HG02970 (cell line): ENCODE results near the gene AFG3L2.
A peak's percentile ranks its signal among the peaks of the same experiment; 100 is the strongest.

ENCODE experiments used
- ATAC-seq: cut with Tn5 transposase; IDR thresholded peaks from one replicate; pipeline ENCODE4 v1.9.1; 2021; ENCODE audit warnings: mild to moderate bottlenecking, moderate library complexity, moderate number of reproducible peaks; ENCODE audit not compliant: unreplicated experiment, low FRiP score

The AFG3L2 gene

DNA sequence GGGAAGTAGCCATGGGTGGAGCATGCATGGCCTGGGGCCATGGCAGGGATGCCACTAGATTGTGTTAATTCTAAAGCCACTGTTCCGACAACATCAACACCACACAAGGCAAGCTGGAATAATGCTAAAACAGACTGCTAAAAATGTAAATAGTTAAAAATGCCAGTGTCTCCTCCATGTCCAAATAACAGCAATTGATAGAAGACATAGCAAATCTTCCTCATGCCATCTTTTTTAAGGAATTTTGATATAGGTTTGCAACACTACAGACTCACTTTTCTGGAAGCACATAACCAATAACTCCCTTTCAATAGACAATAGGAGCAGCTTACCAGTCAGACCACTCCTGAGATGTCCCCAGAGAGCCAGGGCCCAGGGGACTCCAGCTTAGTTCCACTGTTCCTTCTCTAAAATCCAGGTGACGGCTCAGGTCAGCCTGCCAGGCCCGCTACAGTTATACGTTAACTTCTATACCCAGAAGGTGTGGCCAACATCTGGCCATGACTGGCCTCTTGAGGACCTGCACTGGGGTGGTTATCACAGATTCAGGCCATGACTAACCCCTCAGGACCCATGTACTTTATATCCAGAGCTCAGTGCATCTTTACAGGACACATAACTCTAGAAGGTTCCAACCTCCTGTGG lies 48.7 kb downstream of the AFG3L2 start:
- no peak for ATAC-seq

GRCh38 chr18:12327510-12328178 lies 49.4 kb downstream of the AFG3L2 start:
- no peak for ATAC-seq

DNA sequence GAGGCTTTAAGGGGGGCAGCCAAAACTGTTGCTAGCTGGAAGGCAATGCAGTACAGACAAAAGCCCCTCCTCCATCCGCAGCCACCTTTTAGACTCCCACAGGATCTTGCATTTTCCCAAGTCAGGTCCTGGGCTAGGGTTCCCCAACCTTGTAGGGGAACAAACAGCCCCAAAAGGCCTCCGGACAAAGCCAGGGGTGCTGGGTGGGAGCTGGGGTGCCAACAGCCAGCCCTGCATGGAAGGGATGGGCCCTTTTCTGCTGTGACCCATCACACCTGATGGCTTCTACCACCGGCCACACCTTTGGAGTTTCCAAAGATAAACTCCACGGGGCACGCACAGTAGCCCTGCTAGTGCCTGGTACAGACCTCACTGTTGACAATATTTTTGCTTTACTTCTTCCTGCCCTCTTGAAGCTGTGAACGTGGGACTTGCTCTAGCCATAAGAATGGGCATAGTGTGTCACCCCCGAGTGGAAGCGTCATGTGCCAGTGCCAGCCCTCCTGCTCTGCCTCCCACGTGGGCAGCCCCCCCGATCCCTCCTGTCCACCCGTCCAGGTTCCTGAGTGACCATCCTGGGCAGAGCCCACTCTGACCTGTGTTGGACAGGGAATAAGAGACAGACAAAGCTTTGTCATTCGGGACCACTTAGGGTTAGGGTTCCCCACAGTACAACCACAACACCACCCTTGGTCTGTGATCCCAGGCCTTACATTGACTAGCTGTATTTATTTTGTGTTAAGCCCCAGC lies 50.1 kb downstream of the AFG3L2 start:
- no peak for ATAC-seq

DNA sequence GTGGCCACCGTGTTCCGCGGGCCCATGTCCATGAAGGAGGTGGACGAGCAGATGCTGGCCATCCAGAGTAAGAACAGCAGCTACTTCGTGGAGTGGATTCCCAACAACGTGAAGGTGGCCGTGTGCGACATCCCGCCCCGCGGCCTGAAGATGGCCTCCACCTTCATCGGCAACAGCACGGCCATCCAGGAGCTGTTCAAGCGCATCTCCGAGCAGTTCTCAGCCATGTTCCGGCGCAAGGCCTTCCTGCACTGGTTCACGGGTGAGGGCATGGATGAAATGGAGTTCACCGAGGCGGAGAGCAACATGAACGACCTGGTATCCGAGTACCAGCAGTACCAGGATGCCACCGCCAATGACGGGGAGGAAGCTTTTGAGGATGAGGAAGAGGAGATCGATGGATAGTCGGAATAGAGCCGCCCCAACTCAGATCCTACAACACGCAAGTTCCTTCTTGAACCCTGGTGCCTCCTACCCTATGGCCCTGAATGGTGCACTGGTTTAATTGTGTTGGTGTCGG lies 51.2 kb downstream of the AFG3L2 start:
- ATAC-seq = no peak

GRCh38 chr18:12324991-12325725 lies 51.9 kb downstream of the AFG3L2 start:
- ATAC-seq = no peak

- no peak for ATAC-seq
These were observed 55.7 kb downstream of the AFG3L2 start for GRCh38 chr18:12321333-12321732.

DNA sequence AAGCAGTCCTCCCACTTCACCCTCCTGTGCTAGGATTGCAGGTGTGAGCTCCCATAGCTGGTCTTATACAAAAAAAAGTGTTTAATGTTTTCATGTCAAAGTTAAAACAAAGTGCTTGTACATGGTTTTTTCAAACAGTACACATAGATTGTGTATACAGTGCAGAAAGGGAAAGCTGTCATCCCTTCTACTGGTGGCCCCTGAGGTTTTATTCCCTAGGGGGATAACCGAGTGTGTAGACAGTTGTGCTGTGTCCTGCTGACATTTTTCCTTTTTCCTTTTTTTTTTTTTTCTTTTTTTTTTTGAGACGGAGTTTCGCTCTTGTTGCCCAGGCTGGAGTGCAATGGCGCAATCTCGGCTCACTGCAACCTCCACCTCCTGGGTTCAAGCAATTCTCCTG lies 58.2 kb downstream of the AFG3L2 start:
- no peak for ATAC-seq

DNA sequence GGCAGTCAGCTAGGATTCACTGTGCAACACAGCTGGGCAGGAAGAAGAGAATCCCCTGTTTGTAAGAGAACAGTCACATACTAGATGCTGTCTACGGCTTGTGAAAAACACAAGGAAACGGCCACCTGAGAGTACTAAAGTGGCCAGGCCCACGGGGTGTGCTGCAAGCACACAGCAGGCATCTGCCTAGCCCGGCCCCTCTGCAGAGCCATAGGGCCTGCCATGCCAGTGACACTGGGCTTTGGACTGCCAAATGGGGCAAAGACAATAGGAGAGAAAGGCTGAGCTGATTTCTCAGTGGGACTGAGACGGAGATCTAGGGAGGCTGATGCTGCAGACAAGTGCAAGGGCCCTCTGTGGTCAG lies 58.7 kb downstream of the AFG3L2 start:
- no peak for ATAC-seq

- ATAC-seq = no peak
These were observed 59.2 kb downstream of the AFG3L2 start for GRCh38 chr18:12317664-12318333.

GRCh38 chr18:12315911-12316310 lies 61.1 kb downstream of the AFG3L2 start:
- ATAC-seq = no peak

DNA sequence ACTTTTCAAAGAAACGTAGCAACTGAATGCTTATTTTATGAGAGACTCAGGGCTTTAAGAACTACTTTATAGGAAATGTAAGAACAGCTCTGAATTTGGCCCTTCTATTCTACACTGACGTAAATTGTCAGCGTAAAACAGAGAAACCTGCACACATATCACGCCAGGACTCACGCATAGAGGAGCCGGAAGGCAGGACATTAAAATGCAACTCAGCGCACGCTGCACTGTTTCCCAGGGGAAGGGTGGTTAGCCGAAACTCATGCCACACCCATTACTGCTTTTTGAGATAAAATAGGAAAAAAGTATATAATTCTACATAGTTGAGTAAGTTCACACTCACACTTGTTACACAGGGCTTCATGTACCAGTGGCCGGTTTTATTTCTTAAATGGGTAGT lies 61.5 kb downstream of the AFG3L2 start:
- no peak for ATAC-seq

DNA sequence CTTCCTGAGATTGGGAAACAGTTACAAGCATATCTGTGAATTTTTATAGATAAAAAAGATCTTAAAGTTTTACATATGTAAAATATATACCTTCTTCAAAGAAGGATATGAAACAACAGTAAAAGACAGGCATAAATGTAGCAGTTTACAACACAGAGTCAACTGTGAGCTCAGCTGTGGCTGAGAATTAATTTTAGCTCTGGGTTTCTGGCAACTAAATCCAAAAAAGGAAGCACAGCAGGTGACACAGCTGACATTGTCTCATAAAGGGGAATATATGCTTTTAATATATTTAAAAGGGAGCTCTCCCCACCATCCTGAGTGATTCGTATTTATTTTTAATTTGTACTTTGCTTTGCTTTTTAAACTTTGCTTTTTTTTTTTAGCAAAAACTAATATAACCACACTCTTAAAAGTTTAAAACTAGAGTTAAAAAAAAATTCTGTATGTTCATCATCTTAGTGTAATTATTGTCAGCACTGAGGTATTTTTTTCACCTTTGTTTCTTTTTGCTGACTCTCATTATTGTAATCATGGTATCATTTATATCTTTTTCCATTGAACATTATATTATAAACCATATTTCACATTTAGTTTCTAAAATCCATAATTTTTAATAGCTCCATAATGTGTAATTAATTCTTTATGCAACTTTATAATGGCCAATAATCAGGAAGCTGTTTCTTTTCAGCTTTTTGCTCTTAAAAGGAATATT lies 62.3 kb downstream of the AFG3L2 start:
- ATAC-seq = no peak

DNA sequence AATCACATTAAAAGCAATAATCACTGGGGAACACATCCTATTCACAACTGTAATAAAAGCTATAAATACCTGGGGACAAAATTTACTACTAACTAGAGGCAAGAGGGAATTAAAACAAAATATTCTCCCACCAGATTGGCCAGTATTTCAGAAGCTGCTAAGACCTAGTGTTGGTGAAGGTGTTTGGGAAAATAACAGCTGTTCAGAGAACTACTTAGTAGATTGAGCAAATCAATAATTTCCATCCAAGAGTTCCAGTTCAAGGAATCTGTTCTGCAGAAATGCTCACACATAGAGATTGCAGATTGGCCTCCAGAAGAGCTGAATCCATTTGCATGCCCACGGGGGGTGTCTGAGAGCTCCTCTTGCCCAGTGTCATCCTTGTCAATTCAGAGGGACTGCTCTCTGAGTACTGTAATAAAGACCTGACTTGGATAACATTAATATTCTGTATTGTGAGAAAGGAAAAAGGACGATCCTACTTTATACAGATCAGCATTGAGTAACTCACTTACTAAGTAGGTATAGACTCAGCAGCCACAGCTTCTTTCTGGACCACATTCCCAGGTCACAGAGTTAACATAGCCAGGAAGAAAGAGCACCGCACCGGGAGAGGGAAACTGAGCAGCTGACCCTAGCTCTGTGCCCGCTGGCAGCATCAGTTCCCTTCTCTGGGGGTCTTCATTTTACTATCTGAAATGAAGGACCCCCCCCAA lies 63.3 kb downstream of the AFG3L2 start:
- ATAC-seq = no peak

- no peak for ATAC-seq
These were observed 64.1 kb downstream of the AFG3L2 start for GRCh38 chr18:12312976-12313375.

GRCh38 chr18:12310762-12311161 lies 66.3 kb downstream of the AFG3L2 start:
- no peak for ATAC-seq

DNA sequence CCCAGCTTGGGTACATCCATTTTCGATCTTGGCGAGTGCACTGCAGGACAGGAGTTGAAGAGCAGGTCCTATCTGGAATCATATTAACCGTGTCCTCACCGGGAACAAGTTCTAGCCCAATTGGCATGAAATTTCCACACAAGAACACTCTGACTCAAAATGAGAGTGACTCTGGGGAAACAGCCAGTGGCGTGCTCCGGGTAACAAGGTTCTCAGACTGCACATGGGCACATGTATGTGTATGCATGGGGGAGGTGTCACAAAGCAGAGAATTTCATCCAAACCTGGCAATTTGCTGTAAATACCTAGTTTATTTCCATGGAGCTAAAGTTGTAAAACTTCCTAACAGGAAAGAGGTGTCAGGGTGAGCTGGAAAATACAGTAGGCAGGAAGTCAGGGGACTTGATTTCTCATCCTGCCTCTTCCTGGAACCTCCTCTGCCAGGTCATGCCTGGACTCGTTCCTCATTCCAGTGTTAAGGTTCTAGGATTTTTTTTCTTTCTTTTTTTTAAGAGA lies 67.3 kb downstream of the AFG3L2 start:
- ATAC-seq = no peak

GRCh38 chr18:12308386-12309100 lies 68.5 kb downstream of the AFG3L2 start:
- ATAC-seq = peak; percentile 43

- ATAC-seq = peak; percentile 55
These were observed 69.2 kb downstream of the AFG3L2 start, which contains the start of gene TUBB6 for GRCh38 chr18:12307701-12308385. Gene TUBB6 (plus strand): TSS chr18:12308241. CDS start chr18:12308293, 52 bp downstream.
